Psoas muscle (tissue), 8 donors: ENCODE results near the gene CEACAM18. TPM values are rescaled to one million over a fixed set of nuclear protein-coding genes. Genes with fewer than 3 reads are reported as not detected.

ENCODE experiments used
- ATAC-seq, 4 donors: fragments of 200-7000 bp; cut with Tn5 transposase; one replicate each; pipeline ENCODE4 v1.9.1; 2020; ENCODE audit warnings: moderate library complexity in 3 of 4, mild to moderate bottlenecking in 2 of 4
- DNase-seq, 2 donors: peaks; one replicate each; pipeline ENCODE4 v3.0.0-alpha.2; 2020
- H3K27ac ChIP-seq: fragments of 200-600 bp; one replicate; pipeline ENCODE4 v1.8.0; 2022
- H3K27me3 ChIP-seq, 3 donors: fragments of 200-600 bp in 1 of 3; one replicate each; pipeline versions ENCODE4 v1.6.1 to v1.8.0; 2013 to 2022; ENCODE audit warnings: low read length in 2 of 3, mild to moderate bottlenecking in 2 of 3, moderate library complexity in 1 of 3; ENCODE audit not compliant: insufficient read depth in 3 of 3
- H3K36me3 ChIP-seq, 2 donors: fragments of 200-600 bp in 1 of 2; one replicate each; pipeline versions ENCODE4 v1.6.1 to v1.8.0; 2013 to 2022; ENCODE audit warnings: low read depth in 1 of 2, mild to moderate bottlenecking in 1 of 2, moderate library complexity in 1 of 2; ENCODE audit not compliant: insufficient read depth in 1 of 2
- H3K4me1 ChIP-seq: fragments of 200-600 bp; one replicate; pipeline ENCODE4 v1.8.0; 2022
- H3K4me3 ChIP-seq: fragments of 200-600 bp; one replicate; pipeline ENCODE4 v1.8.0; 2022; ENCODE audit warnings: mild to moderate bottlenecking
- H3K9me3 ChIP-seq: fragments of 200-600 bp; one replicate; pipeline ENCODE4 v1.8.0; 2022
- WGBS, 3 donors: extraction: QIAGEN DNeasy Blood & Tissue Kit; methylation state at CpG; one replicate each; pipeline versions ENCODE4 v1.1.6 to v1.1.7; 2013; 5-methylcytosine and 5-hydroxymethylcytosine counted together
- intact Hi-C, 2 donors: fragments of 100-400 bp; cut with DNase I; formaldehyde crosslinking; loops; one replicate each; pipeline versions ENCODE4 v1.11.0 to v1.14.2; 2022
- polyA plus RNA-seq, 3 donors: library from polyadenylated mRNA; stranded (reverse); fragments of 200-250 nt; gene quantifications; one replicate each; pipeline ENCODE4 v1.2.3, GENCODE V29; 2013
- total RNA-seq, 4 donors: library from RNA; stranded (reverse); fragmentation: NEBNext Ultra II Directional in 2 of 4; extraction: Animal tissue kit (Norgen Biotek cat#: 25700) in 2 of 4; gene quantifications; one replicate each; pipeline versions ENCODE4 v1.2.1 to v1.2.4, GENCODE V29; 2021 to 2023
- TF ChIP-seq, protein P1 (sequence below): fragments of 200-600 bp; IDR thresholded peaks from one replicate; pipeline ENCODE4 v1.8.0; 2022; ENCODE audit warnings: antibody characterized with exemption
- donor health status: healthy with polysubstance abuse.
- donor health status: DM: no; HTN: no; CAD: no; lungs with moderate emphysema.
- donor health status: Bipolar disorder and iron deficiency.
- donor health status: healthy.
- donor health status: DM: yes; HTN: yes; CAD: no.
- donor health status: DM: no; HTN: no; CAD: no.
- donor health status: DM: no; HTN: no; CAD: no.
- donor health status: DM: yes; HTN: yes; CAD: no.

The CEACAM18 gene
- total and polyA plus RNA-seq, 7 donors, result not detected

DNA sequence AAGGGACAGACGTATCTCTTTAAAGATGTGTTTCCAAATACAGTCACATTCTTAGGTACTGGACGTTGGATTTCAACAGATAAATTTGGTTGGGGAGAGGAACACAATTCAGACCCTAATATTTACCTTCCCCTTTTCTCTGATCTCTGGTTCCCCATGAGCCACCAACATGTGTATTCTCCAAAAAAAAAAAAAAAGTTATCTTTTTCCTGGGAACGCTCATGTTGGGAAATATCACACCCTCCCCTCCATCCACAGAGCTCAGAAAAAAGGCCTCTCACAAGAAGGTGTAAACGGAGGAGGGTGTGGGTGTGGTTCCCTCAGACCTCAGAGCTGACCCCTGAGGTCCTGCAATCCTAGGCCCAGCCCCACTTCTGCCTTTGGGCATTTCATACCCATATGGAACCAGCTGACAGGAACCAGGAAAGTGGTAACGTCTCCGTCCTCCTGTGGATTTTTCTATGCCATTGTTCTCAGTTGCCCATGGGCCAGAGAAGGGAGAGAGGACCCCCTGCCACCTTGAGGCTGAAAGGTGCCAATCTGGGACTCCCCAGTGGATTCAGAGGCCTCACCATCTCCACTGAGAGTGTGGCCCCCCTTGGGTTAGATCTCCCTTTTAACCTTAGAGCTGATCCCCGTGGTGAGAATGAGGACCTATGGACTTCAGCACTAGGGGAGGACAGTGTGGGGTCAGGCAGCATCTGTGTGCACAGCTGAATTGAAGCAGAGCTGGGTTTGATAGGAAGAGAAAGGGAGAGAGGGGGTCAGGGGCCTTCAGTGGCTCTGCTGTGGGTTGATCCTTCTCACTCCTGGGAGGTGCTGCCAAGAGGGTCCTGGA is 31.7 kb downstream of the CEACAM18 start:
- no peak overlapping the region for H3K27ac ChIP-seq
- ATAC-seq (no peak), DNase-seq (no peak)
- 42 to 52% (median 51%) methylated on average over 7 of the region's 7 CpGs for WGBS, 3 donors
- H3K9me3 ChIP-seq, result no peaks in the 10 kb centered on the region
- TF ChIP-seq, protein P1, sequence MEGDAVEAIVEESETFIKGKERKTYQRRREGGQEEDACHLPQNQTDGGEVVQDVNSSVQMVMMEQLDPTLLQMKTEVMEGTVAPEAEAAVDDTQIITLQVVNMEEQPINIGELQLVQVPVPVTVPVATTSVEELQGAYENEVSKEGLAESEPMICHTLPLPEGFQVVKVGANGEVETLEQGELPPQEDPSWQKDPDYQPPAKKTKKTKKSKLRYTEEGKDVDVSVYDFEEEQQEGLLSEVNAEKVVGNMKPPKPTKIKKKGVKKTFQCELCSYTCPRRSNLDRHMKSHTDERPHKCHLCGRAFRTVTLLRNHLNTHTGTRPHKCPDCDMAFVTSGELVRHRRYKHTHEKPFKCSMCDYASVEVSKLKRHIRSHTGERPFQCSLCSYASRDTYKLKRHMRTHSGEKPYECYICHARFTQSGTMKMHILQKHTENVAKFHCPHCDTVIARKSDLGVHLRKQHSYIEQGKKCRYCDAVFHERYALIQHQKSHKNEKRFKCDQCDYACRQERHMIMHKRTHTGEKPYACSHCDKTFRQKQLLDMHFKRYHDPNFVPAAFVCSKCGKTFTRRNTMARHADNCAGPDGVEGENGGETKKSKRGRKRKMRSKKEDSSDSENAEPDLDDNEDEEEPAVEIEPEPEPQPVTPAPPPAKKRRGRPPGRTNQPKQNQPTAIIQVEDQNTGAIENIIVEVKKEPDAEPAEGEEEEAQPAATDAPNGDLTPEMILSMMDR, result no peak
- no peaks in the 10 kb centered on the region for H3K4me1 ChIP-seq
- no peak overlapping the region for H3K4me3 ChIP-seq
- peaks cover 0 to 5% (median 2%) of the 10 kb centered on the region in 3 donors for H3K27me3 ChIP-seq
- intact Hi-C loops, result no loop called here
- H3K36me3 ChIP-seq, result no peaks in the 10 kb centered on the region

DNA sequence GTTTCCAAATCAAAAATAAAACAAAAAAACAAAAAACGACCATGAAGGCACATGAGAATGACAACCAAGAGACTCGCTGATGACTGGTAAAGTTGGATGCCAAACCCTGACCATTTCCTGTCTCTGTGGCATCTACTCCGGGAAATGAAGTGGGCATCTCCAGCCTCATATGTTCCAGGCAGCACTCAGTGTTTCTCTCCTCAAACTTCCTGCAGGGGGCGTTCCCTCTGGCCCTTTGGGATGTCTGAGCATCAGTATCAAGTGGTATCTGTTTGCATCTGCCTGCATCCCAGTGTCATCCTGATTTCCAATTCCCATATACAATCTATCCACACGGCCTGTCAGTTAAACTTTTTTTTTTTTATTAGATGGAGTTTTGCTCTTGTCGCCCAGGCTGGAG is 33.0 kb downstream of the CEACAM18 start:
- TF ChIP-seq, protein P1, result no peak
- peaks cover 0 to 5% (median 2%) of the 10 kb centered on the region in 3 donors for H3K27me3 ChIP-seq
- no peak for ATAC-seq
- H3K36me3 ChIP-seq, result no peaks in the 10 kb centered on the region
- no peaks in the 10 kb centered on the region for H3K9me3 ChIP-seq
- H3K27ac ChIP-seq, result no peak overlapping the region
- no peak for DNase-seq
- WGBS, 3 donors, result 7 to 12% (median 8%) methylated on average over 6 of the region's 6 CpGs
- no peaks in the 10 kb centered on the region for H3K4me1 ChIP-seq
- intact Hi-C loops, result no loop called here
- H3K4me3 ChIP-seq, result no peak overlapping the region

DNA sequence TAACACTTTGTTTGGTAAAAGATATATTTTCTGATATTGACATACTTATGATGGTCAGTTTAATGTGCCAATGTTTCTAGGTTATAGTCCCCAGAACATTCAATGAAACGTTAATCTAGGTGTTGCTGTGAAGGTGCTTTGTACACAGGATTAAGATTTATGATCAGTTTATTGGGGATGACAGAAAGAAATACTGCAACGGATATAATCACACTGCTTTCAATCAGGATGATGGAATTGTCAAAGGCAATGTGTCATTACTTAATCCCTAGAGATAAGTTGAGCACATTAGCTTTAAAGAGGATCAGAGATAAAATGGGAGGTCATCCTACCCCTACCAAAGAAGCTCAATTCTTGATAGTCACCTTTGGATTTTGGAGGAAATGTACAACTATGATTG is 35.6 kb downstream of the CEACAM18 start:
- DNase-seq (no peak), ATAC-seq (no peak)
- Histone ChIP-seq H3K27me3 (peaks cover 0 to 5% (median 2%) of the 10 kb centered on the region in 3 donors), H3K36me3 (no peaks in the 10 kb centered on the region), H3K9me3 (no peaks in the 10 kb centered on the region), H3K4me1 (no peaks in the 10 kb centered on the region), H3K4me3 (no peak overlapping the region), H3K27ac (no peak overlapping the region)
- 33 to 43% (median 37%) methylated on average over 2 of the region's 2 CpGs for WGBS, 3 donors
- intact Hi-C loops, result no loop called here
- TF ChIP-seq, protein P1, result no peak

DNA sequence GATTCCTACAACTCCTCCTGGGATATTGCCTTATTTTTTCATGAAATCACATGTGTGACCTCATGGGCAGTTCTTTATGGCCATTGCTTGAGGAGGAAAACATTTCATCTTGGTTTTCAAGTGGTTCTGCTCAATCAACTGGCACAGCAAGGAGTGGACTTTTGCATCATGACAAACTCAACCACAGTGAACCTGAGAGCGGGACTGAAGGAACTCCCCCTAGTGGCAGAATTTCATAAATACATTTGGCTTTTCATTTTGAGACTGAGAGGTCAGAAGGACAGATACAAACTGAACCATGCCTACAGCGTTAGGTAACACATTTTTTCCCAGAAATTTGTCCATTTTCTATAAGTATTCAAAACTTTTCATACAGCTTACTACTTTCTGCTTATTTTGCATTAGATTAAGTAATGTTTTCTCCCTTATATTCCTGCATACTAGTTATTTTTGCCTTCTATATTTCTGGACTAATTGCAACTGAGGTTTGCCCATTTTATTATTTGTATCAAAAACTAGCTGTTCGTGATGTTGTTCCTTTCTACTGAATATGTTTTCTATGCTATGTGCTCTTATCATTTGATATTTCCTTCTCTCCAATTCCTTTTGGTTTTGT is 36.6 kb downstream of the CEACAM18 start:
- no peak for DNase-seq
- Histone ChIP-seq H3K36me3 (no peaks in the 10 kb centered on the region), H3K4me3 (no peak overlapping the region), H3K27me3 (peaks cover 0 to 5% (median 2%) of the 10 kb centered on the region in 3 donors), H3K27ac (no peak overlapping the region), H3K4me1 (no peaks in the 10 kb centered on the region), H3K9me3 (no peaks in the 10 kb centered on the region)
- ATAC-seq, result no peak
- intact Hi-C loops, result no loop called here
- WGBS, 3 donors, result 12 to 18% (median 17%) methylated on average over 3 of the region's 3 CpGs
- TF ChIP-seq, protein P1, result peak; percentile 56
